Stimulated activated CD8-positive, alpha-beta memory T cell treated with anti-CD3 and anti-CD28 coated beads, Interleukin-15, amount 100 ng/mL, for 24 hours (primary cell): Measurements from ENCODE around the gene PIH1D2.
"Not testable (repeated sequence)": the region's sequence is repeated elsewhere in the genome, so short reads cannot be mapped to it uniquely, and the experiment has no call there.

Experiments
- DNase-seq: peaks from one replicate; pipeline ENCODE4 v3.0.0-alpha.2; 2020; ENCODE audit warnings: low read depth

The PIH1D2 gene, protein sequence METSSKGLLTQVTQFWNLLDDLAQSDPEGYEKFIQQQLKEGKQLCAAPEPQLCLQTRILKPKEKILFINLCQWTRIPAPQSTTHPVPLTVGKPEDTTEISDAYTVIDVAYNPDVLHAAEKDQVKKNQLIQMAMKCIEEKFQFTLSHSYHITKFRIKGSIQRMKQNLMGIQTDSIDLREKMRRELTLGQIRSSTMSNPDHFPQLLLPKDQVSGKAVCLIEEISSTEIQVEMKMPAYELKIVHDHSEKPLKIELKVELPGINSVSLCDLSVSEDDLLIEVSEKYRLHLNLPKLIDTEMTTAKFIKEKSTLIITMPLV

DNA sequence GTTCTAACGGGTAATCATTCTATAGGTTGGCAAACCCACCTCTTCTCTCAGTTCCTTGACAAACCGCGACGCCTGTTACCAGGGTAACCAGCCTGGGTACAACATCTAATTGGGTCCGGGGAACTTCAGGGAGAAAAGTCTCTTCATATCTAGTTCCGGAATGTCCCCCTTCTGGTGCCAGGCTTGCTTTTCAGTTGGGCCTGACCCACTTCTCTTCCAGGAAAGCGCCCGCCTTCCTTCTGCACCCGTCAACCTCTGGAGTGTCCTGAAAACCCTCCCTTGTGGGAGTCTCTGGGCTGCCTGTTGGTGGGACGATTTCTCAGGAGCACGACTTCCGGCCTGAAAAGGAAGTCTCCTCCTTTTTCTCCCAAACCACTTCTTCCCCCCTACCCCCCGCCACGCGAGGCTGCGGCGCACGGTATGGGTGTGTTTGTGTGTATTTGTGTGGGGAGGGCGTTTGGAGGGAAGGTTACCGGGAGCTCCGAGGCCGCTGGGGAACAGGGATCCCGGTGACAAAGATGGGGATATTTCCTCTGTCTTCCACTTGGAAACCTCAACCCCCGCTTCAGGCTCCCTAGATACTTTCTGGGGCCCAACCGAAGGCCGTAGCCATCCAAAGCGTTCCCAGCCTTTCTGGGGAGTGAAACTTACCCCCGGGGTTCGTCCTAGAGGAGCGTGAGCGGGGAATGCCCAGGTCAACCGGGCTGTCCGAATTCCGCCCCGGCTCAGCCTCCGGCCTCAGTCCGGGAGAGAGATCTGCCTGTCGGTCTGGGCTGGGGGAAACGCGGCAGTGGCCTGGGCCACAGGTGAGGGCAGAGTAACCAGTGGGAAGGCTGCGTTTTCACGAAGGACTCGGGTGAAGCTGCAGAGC, at the start of gene PIH1D2, which contains the start of gene NKAPD1:
TSS of gene PIH1D2 (minus strand) at position 77 of the 871 bp plus-strand sequence. CDS start 843 bp downstream, outside the sequence.
TSS of gene NKAPD1 (plus strand) at position 359 of the 871 bp plus-strand sequence. CDS start 1,276 bp downstream, outside the sequence.
- peak; percentile 46 for DNase-seq

GRCh38 chr11:112123129-112123528, 49.3 kb upstream of the PIH1D2 start:
- no peak for DNase-seq

- no peak for DNase-seq
Observed at GRCh38 chr11:112121981-112122615, 48.3 kb upstream of the PIH1D2 start.

DNA sequence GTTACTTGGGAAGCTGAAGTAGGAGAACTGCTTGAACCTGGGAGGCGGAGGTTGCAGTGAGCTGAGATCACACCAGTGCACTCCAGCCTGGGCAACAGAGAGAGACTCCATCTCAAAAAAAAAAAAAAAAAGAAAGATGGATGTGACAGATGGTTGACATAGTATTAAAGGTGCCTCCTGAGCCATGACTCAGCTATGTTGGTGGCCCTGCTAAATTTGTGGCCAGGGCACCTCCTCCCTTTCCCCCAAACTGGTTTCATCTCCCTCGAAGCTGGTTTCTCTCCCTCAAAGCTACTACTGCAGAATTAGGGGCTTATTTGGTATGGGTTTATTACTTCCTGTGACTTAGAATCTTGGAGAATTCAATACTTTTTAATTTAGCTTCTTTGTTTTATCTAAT, 44.4 kb upstream of the PIH1D2 start:
- DNase-seq: no peak

DNA sequence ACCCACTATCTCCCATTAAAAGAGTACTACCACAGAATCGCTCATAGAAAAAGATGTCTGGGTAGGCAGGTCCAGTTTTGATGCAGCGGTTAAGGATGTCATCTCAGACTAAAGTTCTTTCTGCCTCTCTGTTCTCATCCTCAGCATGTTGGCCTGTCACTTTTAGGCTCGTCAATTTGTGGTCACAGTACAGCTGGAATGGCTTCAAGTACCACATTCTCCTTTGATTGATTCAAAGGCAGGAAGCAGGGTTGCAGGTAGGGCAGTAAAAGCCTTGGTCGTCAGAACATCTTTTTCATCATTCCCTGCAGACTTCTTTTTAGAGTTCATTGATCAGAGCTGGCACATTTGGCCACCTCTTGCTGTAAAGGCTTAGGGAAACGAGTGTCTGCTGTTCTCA, 41.6 kb upstream of the PIH1D2 start:
- no peak for DNase-seq

GRCh38 chr11:112114460-112114859, 40.6 kb upstream of the PIH1D2 start:
- no peak for DNase-seq

DNA sequence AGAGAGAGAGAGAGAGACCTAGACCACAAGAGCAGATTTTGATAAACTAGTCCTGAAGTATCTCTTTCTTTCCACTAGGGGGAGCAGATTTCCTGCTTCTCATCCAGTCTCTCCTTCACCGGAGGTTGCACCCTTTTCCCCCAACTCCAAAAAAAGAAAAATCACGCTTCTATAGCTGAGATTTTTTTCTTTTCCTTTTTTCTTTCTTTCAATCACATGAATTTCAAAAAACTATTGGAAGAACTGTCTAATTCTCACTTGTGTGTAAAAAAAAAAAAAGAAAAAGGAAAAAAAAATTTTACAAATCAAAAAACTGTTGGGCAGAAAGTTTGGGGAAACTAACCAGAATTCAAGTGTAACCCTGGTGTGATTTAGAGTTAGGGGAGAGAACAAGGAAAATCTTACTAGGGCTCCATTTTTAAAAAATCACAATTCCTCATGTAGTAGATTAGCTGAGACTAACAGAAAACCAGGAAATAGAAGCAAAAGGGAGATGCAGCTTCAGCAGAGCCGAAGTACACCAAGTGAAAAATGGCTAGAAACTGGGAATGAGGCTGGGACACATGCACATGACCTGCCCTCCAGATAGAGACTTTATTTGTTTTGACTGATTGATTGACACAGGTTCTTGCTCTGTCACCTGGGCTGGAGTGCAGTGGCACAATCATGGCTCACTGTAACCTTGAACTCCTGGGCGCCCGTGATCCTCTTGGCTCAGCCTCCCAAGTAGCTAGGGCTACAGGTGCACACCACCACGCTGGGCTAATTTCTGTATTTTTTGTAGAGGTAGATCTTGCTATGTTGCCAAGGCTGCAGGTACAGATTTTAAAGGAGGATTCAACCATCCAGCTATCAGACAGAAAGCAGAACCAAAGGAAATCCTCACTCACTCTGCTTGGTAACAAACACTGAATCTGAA, 40.0 kb upstream of the PIH1D2 start:
- DNase-seq: no peak

DNA sequence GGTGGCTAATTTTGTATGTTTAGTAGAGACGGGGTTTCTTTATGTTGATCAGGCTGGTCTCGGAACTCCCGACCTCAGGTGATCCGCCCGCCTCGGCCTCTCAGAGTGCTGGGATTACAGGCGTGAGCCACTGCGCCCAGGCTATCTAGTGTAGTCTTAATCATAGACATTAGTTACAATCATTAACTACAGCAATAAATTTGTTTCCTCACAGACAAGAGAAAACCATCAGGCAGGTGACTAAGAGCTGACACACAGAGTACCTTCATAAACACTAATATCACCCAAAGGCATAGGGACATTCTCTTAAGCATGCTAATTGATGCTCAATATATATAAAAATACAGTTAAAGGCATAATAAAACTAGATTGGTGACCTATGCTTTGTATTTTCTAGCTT, 32.3 kb upstream of the PIH1D2 start:
- no peak for DNase-seq

GRCh38 chr11:112103446-112103845, 29.6 kb upstream of the PIH1D2 start:
- DNase-seq: no peak

- DNase-seq: no peak
Observed at GRCh38 chr11:112100462-112100861, 26.6 kb upstream of the PIH1D2 start.

- DNase-seq: no peak
Observed at GRCh38 chr11:112097734-112098528, 24.1 kb upstream of the PIH1D2 start.

DNA sequence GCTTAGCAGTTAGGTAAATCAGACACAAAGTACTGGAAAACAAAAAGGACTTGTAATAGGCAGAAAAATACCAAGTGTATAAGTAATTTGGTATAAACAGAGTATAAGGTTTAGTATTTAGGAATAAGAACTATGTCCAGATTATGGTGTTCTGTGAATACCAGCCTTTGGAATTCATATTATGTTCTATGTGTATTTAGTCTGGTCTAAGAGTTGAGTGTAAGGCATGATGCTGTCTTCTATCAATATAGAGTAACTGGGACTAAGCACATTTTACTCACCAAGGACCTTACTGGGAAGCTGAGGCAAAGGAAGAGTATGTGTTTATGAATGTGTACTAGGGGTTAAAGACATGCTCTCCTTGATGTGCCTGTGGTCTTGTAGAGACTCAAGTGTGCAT, 22.4 kb upstream of the PIH1D2 start:
- no peak for DNase-seq

GRCh38 chr11:112095302-112095701, 21.5 kb upstream of the PIH1D2 start:
- not testable (repeated sequence) for DNase-seq

DNA sequence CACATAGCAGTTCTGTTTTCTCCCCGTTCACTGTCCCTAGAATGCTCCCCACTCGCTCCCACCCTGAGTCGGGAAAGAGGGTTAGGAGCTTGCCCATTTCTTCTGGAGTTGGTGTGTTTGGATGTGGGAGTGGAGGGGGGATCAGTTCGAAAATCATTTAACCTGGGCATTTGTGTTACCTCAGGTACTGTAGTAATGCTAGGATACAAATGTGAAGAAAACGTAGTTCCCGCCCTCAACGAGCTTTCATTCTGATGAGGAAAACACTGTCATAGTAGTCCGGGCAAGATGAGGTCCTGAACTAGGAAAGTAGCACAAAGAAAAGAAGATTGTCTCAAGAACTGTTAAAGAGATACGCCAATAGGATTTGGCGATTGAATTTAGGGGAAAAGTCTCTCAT, 13.4 kb upstream of the PIH1D2 start:
- DNase-seq: no peak

DNA sequence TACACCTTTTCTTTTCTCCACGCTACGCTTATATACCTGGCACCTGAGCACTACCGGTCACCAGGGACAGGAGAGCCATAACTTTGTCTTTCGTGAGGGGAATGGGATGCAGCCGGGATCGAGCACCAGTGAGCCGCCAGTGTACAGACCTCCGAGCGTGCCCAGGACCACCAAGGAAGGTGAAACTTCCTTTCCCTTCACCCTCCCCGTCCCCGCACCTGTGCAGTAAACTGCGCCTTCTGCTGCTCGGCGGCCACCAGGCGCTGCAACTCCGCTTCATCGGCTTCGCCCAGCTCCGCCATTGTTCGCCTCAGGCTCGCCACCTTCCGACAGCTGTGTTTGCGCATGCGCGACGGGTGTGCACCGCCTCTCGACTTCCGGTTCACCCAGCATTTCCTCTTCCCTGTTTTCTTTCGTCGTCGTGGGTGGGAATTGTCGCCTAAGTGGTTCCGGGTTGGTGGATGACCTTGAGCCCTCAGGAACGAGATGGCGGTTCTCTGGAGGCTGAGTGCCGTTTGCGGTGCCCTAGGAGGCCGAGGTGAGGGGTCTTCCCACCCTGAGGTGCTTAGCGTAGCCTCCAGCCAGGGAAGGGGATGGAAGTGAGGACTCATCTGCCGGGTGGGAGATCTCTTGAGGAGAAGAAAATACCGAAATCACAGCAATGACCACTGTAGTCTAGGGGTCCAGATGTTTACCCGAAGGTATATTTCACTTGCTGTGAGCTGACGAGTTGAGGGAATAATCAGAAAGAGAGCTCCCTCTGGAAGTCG, 12.8 kb upstream of the PIH1D2 start, which contains the start of the genes SDHD and TIMM8B:
TSS of gene SDHD (plus strand) at position 452 of the 770 bp plus-strand sequence. CDS start at position 487, 35 bp downstream.
TSS of gene TIMM8B (minus strand) at position 335 of the 770 bp plus-strand sequence. CDS start at position 302, 33 bp downstream.
- peak; percentile 86 for DNase-seq

GRCh38 chr11:112085822-112086421, 12.1 kb upstream of the PIH1D2 start:
- DNase-seq: no peak

GRCh38 chr11:112082729-112083128, 8.9 kb upstream of the PIH1D2 start:
- no peak for DNase-seq

DNA sequence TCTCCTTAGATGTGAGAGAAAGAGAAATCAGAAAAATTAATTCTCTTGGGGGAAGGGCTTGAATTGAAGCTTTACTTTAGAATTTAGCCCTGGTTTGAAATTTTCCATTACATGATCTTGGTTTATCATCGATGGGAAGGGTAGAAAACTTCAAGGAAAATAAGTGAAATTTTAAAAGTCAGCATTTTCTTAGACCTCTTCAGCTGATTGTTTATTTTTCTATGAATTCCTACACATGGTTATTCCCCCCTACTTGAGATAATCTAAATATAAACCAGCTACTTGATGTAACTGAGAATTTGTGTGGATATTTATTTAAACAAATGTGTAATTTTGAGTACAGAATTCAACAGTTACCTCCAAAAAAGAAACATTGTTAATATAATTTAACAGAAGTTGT, 10.9 kb downstream of the PIH1D2 start:
- DNase-seq: no peak

- DNase-seq: no peak
Observed at GRCh38 chr11:112058103-112058502, 15.7 kb downstream of the PIH1D2 start.
